HUES48 (cell line): Measurements from ENCODE around the gene RAI14.

Experiments
- H3K27ac ChIP-seq: one replicate; pipeline ENCODE4 v1.7.0; 2013; ENCODE audit warnings: low read depth, low read length, inconsistent platforms
- H3K27me3 ChIP-seq: 2 replicates; pipeline ENCODE4 v1.6.1; 2013; ENCODE audit warnings: mild to moderate bottlenecking, low read length; ENCODE audit not compliant: control insufficient read depth, insufficient read depth
- H3K36me3 ChIP-seq: 2 replicates; pipeline ENCODE4 v1.6.1; 2013; ENCODE audit warnings: low read length; ENCODE audit not compliant: control insufficient read depth, insufficient read depth
- H3K4me1 ChIP-seq: 2 replicates; pipeline ENCODE4 v1.6.1; 2013; ENCODE audit warnings: mild to moderate bottlenecking, low read length; ENCODE audit not compliant: control insufficient read depth, insufficient read depth
- H3K4me3 ChIP-seq: 2 replicates; pipeline ENCODE4 v1.5.1; 2013; ENCODE audit warnings: mild to moderate bottlenecking, low read depth, low read length
- H3K9ac ChIP-seq: 2 replicates; pipeline ENCODE4 v1.6.1; 2013; ENCODE audit warnings: mild to moderate bottlenecking, low read depth, low read length, moderate library complexity
- H3K9me3 ChIP-seq: 2 replicates; pipeline ENCODE4 v1.6.1; 2013; ENCODE audit warnings: low read length; ENCODE audit not compliant: control insufficient read depth, insufficient read depth

Gene RAI14

GRCh38 chr5:34677428-34677827, 21.3 kb downstream of the RAI14 start:
- H3K4me1 ChIP-seq = peaks cover 17% of the 10 kb centered on the region
- H3K27ac ChIP-seq = no peak overlapping the region
- H3K36me3 ChIP-seq = peaks cover 5% of the 10 kb centered on the region; the same call in 1 of the 2 replicates
- H3K9ac ChIP-seq = no peak overlapping the region
- H3K4me3 ChIP-seq = no peak overlapping the region
- H3K27me3 ChIP-seq = no peaks in the 10 kb centered on the region
- no peaks in the 10 kb centered on the region for H3K9me3 ChIP-seq

GRCh38 chr5:34680896-34681295, 24.8 kb downstream of the RAI14 start:
- H3K4me1 ChIP-seq = peaks cover 22% of the 10 kb centered on the region
- H3K36me3 ChIP-seq = no peaks in the 10 kb centered on the region
- H3K9ac ChIP-seq = no peak overlapping the region
- H3K27me3 ChIP-seq = no peaks in the 10 kb centered on the region
- H3K27ac ChIP-seq = no peak overlapping the region
- H3K4me3 ChIP-seq = no peak overlapping the region
- H3K9me3 ChIP-seq = no peaks in the 10 kb centered on the region

GRCh38 chr5:34682926-34683623, 26.9 kb downstream of the RAI14 start:
- no peaks in the 10 kb centered on the region for H3K27me3 ChIP-seq
- no peaks in the 10 kb centered on the region for H3K9me3 ChIP-seq
- peaks cover 32% of the 10 kb centered on the region for H3K4me1 ChIP-seq
- peaks cover 15% of the 10 kb centered on the region for H3K36me3 ChIP-seq
- H3K9ac ChIP-seq = no peak overlapping the region
- no peak overlapping the region for H3K27ac ChIP-seq
- no peak overlapping the region for H3K4me3 ChIP-seq

GRCh38 chr5:34684281-34684979, 28.3 kb downstream of the RAI14 start:
- no peak overlapping the region for H3K9ac ChIP-seq
- H3K36me3 ChIP-seq = peaks cover 29% of the 10 kb centered on the region
- no peaks in the 10 kb centered on the region for H3K27me3 ChIP-seq
- H3K9me3 ChIP-seq = no peaks in the 10 kb centered on the region
- H3K4me1 ChIP-seq = peaks cover 32% of the 10 kb centered on the region
- peak overlapping the region; percentile 96 for H3K27ac ChIP-seq
- no peak overlapping the region for H3K4me3 ChIP-seq

GRCh38 chr5:34684980-34685352, 28.8 kb downstream of the RAI14 start:
- peak overlapping the region; percentile 96 for H3K27ac ChIP-seq
- no peak overlapping the region for H3K9ac ChIP-seq
- peaks cover 33% of the 10 kb centered on the region for H3K36me3 ChIP-seq
- no peaks in the 10 kb centered on the region for H3K9me3 ChIP-seq
- peaks cover 31% of the 10 kb centered on the region for H3K4me1 ChIP-seq
- H3K4me3 ChIP-seq = no peak overlapping the region
- H3K27me3 ChIP-seq = no peaks in the 10 kb centered on the region

- peaks cover 36% of the 10 kb centered on the region for H3K4me1 ChIP-seq
These were observed 29.5 kb downstream of the RAI14 start for GRCh38 chr5:34685485-34686165.

GRCh38 chr5:34686762-34687268, 30.7 kb downstream of the RAI14 start:
- no peak overlapping the region for H3K9ac ChIP-seq
- H3K27me3 ChIP-seq = no peaks in the 10 kb centered on the region
- no peak overlapping the region for H3K4me3 ChIP-seq
- H3K9me3 ChIP-seq = no peaks in the 10 kb centered on the region
- peak overlapping the region; percentile 96 for H3K27ac ChIP-seq
- peaks cover 38% of the 10 kb centered on the region for H3K36me3 ChIP-seq
- H3K4me1 ChIP-seq = peaks cover 38% of the 10 kb centered on the region

More at GRCh38 chr5:34685485-34686165, 29.5 kb downstream of the RAI14 start:
- Histone ChIP-seq H3K4me3 (no peak overlapping the region), H3K9ac (no peak overlapping the region), H3K36me3 (peaks cover 38% of the 10 kb centered on the region), H3K9me3 (no peaks in the 10 kb centered on the region), H3K27ac (peak overlapping the region; percentile 96), H3K27me3 (no peaks in the 10 kb centered on the region)

- Histone ChIP-seq H3K4me3 (no peak overlapping the region), H3K36me3 (peaks cover 38% of the 10 kb centered on the region), H3K9me3 (no peaks in the 10 kb centered on the region), H3K27me3 (no peaks in the 10 kb centered on the region), H3K27ac (peak overlapping the region; percentile 96), H3K9ac (no peak overlapping the region), H3K4me1 (peaks cover 38% of the 10 kb centered on the region)
These were observed 31.3 kb downstream of the RAI14 start for GRCh38 chr5:34687269-34688011.

GRCh38 chr5:34688015-34688810, 32.1 kb downstream of the RAI14 start:
- Histone ChIP-seq H3K4me3 (no peak overlapping the region), H3K27ac (no peak overlapping the region), H3K9me3 (no peaks in the 10 kb centered on the region), H3K4me1 (peaks cover 38% of the 10 kb centered on the region), H3K27me3 (no peaks in the 10 kb centered on the region), H3K36me3 (peaks cover 38% of the 10 kb centered on the region), H3K9ac (no peak overlapping the region)

GRCh38 chr5:34690301-34690700, 34.2 kb downstream of the RAI14 start:
- Histone ChIP-seq H3K4me1 (peaks cover 24% of the 10 kb centered on the region), H3K4me3 (no peak overlapping the region), H3K27ac (no peak overlapping the region), H3K27me3 (no peaks in the 10 kb centered on the region), H3K9me3 (no peaks in the 10 kb centered on the region), H3K36me3 (peaks cover 45% of the 10 kb centered on the region), H3K9ac (no peak overlapping the region)
